ENCODE measurements around the gene GSKIP.
"Not testable (repeated sequence)": the region's sequence is repeated elsewhere in the genome, so short reads cannot be mapped to it uniquely, and the experiment has no call there.

Gene GSKIP, protein sequence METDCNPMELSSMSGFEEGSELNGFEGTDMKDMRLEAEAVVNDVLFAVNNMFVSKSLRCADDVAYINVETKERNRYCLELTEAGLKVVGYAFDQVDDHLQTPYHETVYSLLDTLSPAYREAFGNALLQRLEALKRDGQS

DNA sequence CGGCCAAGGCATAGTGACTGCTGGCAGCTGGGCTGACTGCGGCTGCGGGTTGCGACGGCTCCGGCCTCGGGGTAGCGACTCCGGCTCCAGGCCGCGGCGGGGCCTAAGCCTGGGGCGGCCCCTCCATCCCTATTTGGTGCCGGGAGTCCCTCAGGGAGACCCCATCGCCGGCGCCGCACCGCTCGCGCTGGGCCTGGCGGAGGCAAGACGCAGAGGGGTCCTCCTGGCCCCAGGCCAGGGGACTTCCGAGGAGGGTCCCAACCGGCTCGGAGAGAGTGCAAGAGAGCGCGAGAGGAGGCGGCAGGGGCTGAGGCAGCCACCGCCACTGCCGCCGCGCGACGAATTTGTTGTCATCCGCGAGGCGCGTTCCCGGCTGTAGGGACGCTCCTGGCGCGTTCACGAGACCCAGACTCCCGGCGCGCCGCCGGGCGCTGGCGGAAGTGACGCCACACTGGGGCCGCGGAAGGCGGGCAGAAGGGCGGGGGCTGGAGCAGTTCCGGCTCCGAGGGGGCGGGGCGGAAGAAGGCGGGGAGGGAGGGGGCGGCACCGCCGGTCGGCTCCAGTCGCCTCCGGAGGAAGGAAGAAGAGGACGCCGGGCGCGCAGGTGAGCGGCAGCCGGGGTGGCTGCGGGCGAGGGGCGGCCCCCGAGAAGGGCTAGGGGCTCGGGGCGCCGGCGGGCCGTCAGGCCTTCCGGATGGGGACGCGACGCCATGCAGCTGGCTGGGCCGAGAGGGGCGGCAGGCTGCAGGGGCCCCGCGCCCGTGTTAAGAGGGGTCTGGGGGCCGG, at the start of gene GSKIP, which contains the start of gene ATG2B:
Gene GSKIP, plus strand, starts transcription at position 562 of the 786 bp plus-strand sequence. CDS start 18,722 bp downstream, outside the sequence.
Gene ATG2B, minus strand, starts transcription at position 377 of the 786 bp plus-strand sequence. Its CDS starts 365 bp downstream, at position 12.
- DNase-seq: peak; percentile 89

DNA sequence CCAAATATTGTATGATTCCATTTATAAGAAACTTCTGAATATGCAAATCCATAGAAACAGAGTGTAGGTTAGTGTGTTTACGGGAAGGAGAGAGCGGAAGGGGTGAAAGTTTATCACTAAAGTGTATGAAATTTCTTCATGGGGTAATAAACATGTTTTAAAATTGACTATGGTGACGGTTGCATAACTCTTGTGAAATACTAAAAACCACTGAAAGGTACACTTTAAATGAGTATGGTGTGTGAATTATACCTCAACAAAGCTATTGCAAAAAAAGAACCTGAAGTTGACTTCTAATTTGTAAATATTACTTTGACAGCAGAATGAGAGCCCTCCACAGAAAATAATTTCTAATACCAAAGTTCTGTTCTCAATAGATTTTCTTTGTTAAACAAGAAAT, 47.2 kb upstream of the GSKIP start:
- DNase-seq: no peak

DNA sequence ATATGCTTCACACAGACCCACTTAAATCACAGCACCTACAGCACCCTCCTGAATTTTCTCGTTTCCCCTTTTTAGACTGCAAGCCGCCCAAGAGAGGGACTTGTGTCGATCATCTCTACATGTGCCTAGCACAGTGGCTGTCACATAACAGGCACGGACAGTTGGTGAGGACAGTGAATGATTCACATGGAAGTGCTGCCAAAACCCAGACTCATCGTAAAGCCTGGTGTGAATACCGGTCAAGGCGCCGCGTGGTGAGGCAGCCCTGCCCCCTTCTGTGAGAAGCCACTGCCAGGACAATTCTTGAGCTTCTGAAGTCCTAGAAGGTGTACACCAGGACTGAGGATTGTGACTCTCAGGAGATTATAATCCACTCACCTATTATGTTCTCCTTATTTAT, 44.5 kb upstream of the GSKIP start:
- no peak for DNase-seq

DNA sequence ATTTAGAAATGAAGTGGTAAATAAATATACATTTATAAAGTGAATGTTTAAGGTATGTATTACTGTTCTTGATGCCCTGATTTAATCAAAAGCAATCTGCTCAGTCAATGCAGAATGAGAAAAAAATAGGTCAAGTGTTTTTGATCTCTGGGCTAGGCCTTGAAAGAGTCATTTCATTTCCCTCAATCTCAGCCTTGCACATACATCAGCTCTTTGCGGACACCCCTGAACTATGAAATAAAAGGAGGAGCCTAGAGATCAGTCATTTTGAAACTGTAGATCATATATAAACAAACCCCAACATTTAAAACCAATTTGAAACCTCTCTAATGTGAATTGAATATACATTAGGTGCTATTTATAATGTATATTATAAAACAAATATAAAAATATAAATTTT, 42.7 kb upstream of the GSKIP start:
- no peak for DNase-seq

DNA sequence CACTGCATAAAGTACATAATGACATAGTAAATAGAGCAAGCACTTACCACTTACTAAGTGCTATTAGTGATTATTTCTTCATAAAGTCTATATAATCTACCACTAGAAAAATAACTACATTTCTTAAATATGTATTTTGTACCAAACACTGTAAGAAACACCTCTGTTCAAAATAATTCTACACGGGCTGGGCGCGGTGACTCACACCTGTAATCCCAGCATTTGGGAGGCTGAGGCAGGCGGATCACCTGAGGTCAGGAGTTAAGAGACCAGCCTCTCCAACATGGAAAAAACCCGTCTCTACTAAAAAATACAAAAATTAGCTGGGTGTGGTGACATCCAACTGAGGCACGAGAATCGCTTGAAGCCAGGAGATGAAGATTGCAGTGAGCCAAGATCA, 39.1 kb upstream of the GSKIP start:
- DNase-seq: no peak

DNA sequence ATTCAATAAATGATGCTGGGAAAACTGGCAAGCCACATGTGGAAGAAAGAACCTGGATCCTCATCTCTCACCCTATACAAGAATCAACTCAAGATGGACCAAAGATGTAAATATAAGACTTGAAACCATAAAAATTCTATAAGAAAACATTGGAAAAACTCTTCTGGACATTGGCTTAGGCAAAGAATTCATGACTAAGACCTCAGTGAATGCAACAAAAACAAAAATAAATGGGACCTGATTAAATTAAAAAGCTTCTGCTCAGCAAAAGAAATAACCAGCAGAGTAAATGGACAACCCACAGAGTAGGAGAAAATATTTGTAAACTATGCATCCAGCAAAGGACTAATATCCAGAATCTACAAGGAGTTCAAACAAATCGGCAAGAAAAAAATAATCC, 24.8 kb upstream of the GSKIP start:
- no peak for DNase-seq

DNA sequence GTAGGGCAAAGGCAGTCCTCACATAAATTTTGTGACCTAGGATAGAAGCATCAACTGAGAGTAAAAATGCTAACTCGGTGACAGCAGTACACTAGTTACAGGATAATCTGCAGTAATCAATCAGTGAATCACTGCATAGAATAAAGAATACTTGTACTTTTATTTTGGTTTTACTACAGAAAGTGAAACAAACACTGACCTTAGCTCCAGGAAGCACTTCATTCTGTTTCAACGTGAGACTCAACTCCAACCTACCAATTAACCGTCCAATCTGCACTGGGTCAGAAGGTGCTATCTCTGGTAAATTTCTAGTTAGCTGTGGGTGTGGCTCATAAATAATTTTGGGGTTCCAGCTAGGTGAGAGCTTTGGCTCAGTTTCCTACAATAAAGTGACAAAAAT, 22.0 kb upstream of the GSKIP start:
- DNase-seq: no peak

DNA sequence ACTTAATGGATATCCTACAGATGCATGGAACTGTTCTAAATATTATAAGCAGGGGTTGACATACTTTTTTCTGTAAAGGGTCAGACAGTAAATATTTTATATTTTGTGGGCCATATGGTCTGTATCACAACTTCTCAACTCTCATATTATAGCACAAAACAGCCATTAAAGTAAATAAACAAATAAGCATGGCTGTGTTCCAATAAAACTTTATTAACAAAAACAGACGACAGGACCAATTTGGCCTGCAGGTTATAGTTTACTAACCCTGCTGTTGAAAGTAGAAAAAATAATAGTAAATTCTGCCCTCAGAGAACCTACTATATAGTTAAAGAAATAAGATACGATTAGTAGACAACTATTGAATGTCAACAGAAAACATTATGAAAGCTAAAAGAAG, 17.7 kb upstream of the GSKIP start:
- DNase-seq: no peak

DNA sequence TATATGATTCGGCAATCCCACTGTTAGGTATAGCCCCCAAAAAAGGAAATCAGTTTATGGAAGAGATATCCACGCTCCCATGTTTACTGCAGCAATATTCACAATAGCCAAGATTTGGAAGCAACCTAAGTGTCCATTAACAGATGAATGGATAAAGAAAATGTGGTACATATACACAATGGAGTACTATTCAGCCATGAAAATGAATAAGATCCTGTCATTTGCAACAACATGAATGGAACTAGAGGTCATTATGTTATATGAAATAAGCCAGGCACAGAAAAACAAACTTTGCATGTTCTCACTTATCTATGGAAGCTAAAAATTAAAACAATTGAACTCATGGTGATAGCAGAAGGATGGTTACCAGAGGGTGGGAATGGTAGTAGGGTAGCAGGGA, 15.4 kb upstream of the GSKIP start:
- DNase-seq: not testable (repeated sequence)

DNA sequence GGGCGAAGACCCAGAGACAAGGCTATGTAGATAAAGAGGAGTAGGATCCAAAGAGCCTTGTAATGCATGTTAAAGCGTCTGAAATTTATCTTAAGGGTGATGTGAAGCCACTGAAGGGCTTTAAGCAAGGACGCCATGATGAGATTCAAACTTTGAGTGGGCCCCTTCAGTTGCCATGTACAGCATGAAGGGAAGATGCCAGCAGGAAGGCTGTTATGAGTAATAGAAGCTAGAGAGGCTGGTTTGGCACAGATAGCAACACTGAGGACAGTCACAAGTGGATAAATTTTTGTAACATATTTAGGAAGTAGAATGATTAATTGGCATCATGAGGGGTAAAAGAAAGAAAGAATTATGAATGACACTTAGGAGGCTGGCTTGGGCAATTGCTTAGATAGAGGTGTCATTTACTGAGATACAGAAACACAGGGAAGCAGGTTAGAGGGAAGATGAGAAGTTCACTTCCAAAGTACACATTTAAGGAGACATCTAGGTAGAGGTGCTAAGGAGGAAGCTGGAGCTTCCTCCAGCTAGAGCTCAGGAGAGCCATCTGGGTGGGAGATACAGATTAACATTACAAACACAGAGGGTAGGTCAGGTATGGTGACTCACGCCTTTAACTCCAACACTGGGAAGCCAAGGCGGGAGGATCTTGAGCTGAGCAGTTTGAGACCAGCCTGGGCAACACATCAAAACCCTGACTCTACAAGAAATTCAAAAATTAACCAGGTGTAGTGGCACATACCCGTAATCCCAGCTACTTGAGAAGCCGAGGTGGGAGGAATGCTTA, 13.8 kb upstream of the GSKIP start:
- no peak for DNase-seq

DNA sequence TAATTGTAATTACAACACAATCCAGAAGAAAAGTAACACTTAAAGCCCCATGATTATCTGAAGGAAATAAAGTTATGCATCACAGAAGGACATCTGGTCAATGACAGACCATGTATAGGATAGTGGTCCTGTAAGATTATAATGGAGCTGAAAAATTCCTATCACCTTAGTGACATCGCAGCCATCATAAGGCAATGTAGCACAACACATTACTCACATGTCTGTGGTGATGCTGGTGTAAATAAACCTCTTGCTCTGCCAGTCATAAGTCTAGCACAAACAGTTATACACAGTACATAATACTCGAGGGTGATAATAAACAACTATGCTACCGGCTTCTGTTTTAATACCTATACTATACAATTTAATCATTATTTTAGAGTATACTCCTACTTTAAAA, 11.3 kb upstream of the GSKIP start:
- DNase-seq: no peak

DNA sequence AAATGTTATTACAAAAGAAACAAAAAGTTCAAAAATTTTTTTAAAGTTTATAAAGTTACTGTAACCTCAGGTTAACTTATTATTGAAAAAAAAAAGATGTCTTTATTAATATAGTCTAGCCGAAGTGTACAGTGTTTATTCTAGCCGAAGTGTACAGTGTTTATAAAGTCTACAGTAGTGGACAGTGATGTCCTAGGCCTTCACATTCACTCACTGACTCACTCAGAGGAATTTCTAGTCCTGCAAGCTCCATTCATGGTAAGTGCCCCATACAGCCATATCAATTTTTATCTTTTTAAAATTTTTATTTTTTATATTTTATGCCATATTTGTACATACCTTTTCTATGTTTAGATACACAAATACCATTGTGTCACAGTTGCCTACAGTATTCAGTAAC, 10.6 kb upstream of the GSKIP start:
- no peak for DNase-seq

DNA sequence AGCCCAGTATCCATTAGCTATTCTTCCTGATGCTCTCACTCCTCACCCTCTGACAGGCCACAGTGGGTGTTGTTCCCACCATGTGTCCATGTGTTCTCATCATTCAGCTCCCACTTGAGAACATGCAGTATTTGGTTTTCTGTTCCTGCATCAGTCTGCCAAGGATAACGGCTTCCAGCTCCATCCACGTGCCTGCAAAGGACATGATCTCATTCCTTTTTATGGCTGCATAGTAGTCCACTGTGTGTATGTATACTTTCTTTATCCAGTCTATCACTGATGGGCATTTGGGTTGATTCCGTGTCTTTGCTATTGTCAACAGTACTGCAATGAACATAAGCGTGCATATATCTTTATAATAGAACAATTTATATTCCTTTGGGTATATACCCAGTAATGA, 9.1 kb upstream of the GSKIP start:
- no peak for DNase-seq

DNA sequence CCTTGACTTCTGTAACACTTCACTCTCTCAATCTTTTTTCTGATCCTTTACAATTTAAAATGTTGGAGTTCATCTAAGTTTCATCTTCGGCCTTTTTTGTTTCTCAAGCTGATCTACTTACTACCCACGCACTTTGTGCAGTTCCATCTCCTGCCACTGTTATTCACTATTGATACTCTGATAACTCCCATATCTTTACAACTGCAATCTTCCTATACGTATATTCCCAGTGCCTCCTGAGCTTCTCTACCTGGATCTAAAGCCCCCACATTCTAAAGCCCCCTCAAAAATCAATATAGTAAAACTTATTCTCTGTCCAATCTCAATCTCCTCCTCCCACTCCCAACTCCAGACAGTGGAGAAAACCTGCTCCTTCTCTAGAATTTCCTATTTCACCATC, 6.1 kb upstream of the GSKIP start:
- DNase-seq: no peak

DNA sequence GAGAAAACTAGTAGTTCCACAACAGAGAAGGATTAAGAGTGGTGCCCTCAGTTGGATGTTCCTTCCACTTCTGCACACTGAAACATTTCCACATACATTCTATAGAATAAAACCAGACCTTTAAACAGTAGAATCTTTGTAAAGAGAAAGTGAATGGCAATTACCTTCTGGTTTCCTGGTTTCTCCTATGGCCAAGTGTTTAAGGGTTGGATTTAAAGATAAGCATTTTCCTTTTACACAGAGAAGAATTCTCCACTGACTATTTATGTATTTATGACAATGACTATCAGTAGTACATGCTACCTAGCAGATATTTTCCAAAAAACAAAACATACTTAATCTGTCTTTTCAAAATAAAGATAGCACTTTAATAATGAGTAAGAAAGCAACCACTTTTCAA, 3.4 kb upstream of the GSKIP start:
- DNase-seq: no peak

DNA sequence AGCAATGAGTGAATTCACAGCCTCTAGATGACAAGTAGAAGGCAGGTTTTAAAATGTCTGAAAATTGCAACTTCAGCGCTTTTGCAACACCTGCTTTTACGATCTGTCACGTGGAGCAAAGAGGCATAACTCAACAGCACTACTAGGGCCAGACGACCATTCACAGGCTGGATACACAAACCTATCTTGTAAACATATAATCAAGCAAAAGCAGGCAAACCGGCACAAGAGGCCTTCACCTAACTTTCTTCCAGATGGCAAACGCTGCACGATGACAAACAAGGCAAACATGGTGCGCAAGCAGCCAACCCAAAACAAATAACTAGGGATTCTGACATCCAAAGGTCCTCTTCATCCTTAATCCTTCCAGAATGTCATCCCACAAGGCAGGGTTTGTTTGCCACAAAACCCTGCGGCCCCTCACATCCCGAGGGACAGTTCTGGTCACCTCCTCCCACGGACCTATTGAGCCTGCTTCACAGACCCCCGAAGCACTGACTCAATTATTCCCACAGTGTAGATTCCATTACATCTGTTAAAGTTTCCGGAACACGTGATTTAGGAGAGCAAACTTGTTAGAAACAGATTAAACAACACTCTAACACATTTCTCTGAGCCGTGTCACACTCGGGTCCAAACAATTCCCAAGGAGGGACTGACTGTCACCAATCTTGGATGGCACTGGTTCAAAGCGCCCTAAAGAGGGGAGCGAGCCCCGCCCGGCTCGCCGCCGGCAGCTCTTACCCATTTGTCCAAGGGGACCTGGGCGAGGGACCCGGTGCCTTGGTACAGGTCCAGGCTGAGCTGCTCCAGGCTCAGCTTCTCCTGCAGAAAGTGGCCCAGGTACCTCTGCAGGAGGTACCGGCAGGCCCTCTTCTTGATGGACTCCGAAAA, 1.0 kb upstream of the GSKIP start:
- peak; percentile 57 for DNase-seq

DNA sequence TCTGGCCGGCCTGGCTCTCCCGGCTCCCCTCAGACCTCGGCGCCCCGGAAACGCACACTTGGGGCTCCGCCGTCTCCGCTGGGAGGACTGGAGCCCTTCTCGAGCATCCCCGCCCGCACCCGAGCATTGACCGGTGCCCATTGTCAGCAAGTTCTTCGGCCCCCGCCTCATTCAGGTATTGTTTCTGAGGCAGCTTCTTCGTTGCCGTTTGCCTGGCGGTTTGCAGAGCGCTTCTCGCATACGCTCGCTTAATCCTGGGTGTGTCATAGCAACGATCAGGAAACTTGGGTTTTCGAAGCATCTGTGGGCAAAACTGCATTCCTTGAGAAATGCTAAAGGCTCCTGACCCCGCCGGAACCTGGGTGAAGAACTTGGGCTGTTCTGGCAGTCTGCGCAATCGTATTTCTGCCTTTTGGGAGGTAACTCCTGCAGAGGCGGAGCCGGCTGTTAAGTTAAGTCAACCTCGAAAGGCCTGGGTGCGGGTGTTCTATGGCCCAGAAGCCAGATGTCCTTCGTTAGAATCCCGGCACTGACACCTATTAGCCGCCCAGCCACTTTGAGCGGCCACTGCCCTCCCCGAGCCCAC, 518 bp downstream of the GSKIP start:
- DNase-seq: peak; percentile 15

DNA sequence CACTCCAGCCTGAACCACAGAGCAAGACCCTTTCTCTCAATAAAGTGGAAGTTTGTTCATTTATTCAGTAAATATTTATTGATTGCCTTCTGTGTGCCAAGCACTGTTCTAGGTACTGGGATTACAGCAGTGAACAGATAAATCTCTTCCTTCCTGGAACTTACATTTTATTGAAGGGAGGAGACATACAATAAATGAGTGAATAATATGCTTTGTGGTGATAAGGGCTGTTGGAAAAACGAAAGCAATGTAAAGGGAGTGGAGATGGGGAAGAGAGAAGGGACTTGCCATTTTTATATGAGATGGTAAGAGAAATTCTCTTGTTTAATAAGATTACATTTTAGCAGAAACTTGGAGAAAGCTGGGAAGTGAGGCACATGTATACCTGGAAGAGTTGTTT, 1.6 kb downstream of the GSKIP start:
- no peak for DNase-seq

DNA sequence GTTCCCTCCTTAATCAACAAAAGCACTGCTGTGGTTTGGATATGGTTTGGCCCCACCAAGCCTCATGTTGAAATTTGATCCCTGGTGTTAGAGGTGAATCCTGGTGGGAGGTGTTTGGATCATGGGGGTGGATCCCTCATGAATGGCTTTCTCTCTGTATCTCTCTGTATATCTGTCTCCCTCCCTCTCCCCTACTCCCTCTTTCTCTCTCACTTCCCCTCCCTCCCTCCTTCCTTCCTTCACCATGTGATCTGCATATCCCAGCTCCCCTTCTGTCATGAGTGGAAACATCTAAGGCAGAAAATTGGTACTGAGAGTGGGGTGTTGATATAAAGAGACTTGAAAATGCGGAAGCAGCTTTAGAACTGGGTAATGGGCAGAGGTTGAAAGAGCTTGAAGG, 5.2 kb downstream of the GSKIP start:
- no peak for DNase-seq

DNA sequence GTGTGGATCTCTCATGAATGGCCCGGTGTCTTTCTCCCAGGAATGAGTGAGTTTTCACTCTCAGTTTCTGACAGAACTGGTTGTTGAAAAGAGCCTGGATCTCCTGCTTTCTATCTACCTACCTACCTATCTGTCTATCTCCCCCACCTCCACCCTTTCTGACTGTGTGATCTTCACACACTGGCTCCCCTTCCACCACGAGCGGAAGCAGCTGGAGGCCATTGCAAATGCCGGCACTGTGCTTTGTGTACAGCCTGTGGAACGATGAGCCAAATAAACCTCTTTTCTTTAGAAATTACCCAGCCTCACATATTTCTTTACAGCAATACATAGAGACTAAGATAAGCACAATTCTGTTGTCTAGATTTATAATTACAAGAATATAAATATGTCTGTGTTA, 7.2 kb downstream of the GSKIP start:
- no peak for DNase-seq

DNA sequence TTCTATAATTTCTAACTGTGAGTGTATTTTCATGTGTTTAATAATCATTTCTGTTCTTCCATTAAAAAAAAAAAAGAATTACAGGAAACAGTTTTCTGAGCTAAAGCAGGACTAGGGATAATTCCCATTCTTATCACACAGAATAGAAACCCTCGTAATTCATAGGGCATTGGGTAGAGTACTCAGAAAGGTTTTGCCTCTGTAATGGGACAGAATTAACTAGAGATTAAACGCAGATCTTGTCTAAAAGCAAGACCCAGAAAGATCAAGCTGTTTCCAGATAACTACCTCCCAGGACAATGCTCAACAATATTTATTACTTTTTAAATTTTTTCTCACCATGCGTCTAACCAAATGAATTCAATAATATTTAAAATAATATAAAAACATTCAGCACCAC, 10.2 kb downstream of the GSKIP start:
- DNase-seq: no peak

DNA sequence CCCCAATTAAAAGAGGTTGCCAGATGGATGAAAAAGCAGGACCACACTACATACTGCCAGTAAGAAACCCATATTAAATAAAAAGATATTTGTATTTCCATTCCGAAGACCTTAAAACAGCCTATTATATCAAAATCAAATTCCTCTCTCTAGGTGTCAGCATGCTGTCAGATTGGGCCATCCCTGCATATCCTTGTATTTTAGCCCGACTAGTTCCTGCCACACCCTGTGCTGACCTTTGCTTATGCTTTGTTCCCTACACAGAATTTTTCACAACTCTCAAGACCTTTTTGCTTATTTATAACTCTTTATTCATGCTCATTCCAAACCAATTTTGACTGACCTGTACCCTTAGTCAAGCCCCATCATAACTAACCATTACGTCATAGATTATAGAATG, 12.8 kb downstream of the GSKIP start:
- no peak for DNase-seq

DNA sequence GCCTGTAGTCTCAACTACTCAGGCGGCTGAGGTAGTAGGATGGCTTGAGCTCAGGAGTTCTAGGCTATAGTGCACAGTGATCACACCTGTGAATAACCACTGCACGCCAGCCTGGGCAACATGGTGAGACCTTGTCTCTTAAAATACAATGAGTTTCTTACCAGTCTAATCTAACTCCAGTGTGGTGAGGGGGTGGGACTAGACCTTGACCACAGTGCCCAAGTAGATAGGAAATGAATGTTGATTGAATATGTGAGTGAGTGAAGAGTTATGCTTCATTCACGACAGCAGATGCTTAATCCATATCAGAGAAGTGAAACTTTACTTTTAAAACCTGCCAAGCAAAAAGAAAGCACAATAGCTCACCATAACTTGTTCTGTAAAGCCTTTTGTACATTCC, 17.4 kb downstream of the GSKIP start:
- DNase-seq: no peak

Measured in NCI-H510A (cell line).